Fibroblast of skin of right biceps (primary cell): Measurements from ENCODE around the gene FOXP4.

Source experiments
- DNase-seq: peaks from one replicate; pipeline ENCODE4 v3.0.0-alpha.2; 2013

Gene FOXP4

DNA sequence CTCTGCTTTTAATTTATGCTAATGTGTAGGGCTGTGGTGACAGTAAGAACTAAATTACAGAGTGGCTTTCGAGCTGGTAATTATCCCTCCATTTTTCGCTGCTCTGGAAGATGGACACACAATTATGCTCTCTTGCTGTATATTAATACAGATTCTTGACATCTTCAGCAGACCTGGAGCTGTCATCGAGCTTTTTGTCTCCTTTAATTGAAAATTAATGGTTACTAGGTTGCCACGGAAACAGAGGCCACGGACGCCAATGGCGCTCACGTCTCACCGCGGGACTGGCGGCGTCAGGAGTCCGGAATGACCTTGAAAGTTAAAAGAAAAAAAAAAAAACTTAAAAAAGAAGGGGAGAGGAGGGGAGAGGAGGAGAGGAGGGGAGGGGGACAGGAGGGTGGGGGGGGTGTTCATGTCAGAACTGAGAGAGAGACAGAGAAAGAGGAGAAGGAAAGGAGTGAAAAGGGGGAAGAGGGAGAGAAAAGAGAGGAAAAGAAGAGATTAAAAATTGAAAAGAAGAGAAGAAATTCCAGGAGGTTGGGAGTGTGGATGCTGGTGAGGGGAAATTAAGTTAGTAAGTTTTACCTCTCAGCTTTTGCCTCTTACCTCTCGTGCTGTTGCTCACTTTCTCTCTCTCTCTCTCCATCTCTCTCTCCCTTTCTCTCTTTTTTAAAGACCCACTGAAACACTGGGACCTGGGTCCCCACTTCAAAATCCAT is 22.1 kb upstream of the FOXP4 start:
- DNase-seq, result no peak

GRCh38 chr6:41524634-41525011 is 21.6 kb upstream of the FOXP4 start:
- no peak for DNase-seq

GRCh38 chr6:41527721-41528408 is 18.3 kb upstream of the FOXP4 start:
- peak; percentile 33 for DNase-seq

DNA sequence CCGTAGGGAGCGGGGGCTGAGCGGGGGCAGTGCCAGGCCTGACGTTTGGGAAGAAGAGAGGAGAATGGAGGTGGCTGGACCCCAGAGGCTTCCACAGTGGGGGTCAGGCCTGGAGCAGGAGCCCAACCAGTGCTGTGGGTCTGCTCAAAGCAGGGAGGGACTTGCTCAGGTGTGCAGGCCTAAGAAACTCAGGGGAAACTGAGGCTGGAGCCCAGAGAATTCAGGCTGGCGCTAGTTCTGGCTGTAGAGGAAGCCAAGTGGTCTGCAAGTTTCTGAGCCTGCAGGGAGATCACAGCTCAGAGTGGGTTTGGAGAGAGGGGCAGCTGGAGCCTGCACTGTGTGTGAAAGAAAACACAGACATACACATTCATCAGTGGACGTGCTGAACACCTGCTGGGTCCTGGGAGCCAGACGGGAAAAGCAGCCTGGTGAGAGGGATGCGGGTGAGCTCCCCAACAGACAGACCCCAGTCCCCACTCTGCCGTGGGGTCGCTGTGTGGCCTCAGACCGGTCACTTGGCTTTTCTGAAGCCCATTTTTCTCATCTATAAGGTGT is 17.7 kb upstream of the FOXP4 start:
- no peak for DNase-seq

DNA sequence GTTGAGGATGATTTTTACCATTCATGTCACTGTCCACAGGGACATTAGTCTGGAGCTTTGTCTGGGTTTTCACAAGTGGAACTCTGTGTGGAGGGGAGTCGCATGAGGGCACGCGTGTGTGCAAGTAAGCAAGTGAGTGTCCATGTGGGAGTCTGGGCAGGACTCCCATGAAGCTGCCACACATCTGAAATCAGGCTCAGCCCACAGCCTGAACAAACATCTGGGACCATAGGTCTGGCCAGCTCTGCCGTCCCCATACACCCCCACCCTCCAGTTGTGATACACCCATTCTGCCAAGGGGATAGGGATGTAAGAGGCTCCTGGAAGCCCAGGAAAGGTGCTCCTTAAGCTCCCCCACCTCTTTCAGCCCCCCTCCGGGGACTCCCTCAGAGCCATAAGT is 17.1 kb upstream of the FOXP4 start:
- no peak for DNase-seq

DNA sequence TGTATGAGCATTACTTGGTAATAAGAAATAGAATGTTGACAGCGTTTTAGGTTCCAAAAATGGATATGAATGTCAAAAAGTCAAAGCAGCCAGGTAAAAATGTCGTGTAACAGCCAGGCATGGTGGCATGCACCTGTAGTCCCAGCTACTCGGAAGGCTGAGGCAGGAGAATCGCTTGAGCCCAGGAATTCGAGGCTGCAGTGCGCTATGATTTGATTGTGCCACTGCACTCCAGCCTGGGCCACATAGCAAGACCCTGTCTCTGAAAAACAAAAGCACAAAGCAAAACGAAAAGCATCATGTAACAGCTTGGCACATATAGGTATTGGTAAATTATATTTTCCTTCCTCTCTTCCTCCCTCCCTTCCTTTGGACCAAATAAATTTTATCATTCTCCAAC is 16.2 kb upstream of the FOXP4 start:
- DNase-seq, result no peak

DNA sequence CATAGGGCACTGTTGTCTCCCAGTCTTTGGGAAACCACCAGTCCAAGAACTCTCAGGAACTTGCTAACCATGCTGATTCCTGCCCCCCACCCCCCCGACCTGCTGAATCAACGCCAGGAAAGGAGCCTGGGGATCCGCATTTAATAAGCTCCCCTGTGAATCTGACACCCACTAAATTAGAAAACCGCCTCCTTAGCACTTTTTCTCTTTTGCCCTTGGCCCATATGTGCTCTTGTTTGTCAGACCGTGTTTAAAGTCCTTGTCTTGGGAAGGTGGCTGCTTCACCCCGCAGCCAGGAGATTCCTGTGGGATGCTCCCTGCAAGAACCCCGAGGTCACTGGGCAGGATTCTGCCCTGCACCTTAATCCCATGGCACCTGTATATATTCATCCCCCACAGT is 15.7 kb upstream of the FOXP4 start:
- no peak for DNase-seq

DNA sequence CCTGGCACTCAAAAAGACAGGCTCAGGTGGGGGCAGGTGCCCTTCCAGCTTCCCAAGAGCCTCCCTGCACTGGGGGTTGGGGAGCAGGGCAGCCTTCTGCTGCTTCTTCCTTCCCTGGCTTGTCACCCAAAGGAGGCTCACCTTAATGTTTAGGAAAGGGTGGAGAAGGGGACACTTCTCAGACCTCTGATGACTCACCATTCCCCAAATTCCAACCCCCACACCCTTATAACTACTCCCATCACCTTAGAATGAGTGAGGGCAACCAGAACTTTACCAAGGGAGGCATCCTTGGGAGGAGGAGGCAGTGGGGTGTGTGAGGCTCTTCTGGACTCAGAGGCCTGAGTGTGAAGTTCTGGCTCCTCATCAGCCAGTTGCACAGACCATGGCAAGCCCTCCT is 15.2 kb upstream of the FOXP4 start:
- no peak for DNase-seq

GRCh38 chr6:41531591-41532582 is 14.3 kb upstream of the FOXP4 start:
- peak; percentile 80 for DNase-seq

DNA sequence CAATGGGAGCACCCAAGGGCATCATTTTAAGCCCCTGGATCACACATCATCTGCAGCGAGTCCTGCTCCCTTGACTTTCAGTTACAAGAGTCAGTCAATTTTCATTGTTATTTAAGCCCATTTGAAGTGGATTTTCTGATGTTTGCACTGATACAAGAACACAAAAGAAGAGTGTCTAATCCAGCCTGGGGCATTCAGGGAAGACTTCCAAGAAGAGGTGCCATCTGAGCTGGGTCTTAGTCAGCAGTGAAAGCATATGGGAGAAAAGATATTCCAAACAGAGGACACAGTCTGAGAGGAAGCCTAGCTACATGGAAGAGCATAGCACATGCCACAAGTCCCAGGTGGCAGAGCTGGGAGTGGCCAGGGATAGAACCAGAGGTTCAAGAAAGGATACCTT is 10.4 kb upstream of the FOXP4 start:
- DNase-seq, result no peak

GRCh38 chr6:41536795-41537758 is 9.1 kb upstream of the FOXP4 start:
- DNase-seq, result no peak

- no peak for DNase-seq
Measured at GRCh38 chr6:41538556-41539182, 7.5 kb upstream of the FOXP4 start.

DNA sequence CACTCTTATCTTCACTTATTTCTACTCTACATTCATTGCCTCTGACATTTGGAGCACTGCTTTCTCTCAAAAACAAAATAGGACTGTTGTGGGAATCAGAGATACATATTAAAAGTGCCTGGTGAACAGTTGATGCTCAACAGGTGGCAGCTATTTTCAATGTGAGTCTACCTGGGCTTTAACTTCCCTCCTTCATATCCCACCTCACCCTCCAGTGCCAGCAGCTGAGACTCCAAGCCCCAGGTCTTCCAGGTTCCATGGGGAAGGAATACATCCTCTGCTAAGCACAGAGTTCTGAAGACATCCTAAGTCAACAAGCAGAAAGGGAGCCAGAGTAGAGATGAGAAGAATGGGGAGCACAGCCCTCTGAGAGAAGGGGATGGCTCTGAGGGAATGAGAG is 7.0 kb upstream of the FOXP4 start:
- DNase-seq, result no peak

- DNase-seq, result no peak
Measured at GRCh38 chr6:41541364-41541763, 4.8 kb upstream of the FOXP4 start.

DNA sequence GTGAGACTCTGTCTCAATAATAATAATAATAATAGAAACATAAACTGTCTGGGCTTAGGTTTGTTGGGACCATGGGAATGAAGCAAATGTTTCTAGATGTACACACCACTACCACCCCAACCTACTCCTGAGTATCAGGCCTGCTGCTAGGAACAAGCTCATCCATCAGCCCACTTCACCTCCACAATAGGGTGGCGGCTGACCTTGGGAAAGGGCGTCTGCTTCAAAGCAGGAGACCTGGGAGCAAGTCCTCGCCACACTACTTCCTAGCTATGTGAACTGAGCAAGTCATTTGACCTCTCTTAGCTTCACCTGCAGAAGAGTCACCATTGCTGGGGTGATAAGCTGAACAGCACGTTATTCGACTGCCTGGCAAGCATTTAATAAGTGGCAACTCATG is 3.1 kb upstream of the FOXP4 start:
- DNase-seq, result no peak

DNA sequence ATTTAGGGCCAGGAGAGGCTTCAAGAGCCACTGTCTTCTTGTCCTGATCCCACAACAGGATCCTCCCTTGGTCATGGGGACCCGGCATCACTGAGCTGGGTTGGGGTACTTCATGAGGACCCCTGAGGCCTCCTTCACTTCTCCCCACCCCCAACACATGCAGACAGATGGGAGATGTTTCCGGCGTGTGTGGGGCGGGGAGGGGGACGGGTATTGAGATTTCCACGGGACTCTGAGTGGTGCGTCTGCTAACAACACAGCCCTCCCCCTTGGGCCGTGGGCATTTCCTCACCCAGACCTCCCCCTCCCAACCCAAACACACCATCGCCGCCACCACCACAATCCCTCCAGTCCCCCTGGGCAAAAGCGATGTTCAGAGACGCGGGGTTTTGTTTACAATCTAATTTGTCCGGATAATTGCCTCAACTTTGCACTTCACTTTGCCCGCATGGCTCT is 906 bp upstream of the FOXP4 start:
- no peak for DNase-seq

- peak; percentile 59 for DNase-seq
Measured at GRCh38 chr6:41546475-41546865, 289 bp downstream of the FOXP4 start.

DNA sequence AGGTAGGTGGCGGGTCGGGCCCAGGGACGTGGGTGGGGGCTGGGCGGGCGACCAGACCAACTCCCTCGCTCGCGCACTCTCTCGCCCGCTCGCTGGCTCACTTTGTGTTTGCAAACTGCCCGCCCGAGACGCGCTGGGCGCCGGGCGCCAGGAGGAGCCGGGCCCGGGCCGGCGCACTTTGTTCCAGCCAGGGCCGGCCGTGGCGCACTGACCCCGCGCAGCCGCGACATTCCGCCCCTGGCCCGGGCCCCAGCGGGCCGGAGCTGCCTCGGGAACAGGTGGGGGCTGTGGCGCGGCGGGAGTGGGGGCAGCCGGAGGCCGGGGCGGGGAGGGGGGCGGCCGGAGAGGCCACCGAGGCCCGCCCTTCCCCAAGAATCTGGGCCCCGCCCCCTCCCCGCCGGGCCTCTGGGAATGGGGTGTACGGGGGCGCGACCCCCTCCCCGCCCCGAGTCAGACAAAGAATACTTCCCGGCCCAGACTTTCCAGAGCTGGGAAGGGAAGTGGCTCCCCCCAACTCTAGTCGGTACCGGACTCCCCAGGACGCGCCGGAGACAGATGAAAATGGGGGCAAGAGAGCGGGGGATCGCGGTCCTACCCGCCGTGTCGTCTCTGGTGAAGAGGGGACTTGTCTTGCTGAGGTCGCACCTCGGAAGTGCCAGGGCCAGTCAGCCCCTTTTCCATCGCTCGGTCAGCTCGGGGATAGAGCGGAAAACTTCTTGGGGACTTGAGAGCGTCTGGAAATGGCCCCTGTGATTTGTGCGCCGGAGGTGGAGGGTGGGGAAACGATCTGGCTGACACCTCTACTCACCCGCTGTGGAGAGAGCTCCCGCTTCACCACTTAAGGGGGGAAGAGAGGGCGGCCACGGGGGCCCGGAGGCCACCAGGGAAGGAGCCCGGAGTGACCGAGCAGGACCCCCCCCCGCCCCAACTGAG is 951 bp downstream of the FOXP4 start:
- peak; percentile 35 for DNase-seq

DNA sequence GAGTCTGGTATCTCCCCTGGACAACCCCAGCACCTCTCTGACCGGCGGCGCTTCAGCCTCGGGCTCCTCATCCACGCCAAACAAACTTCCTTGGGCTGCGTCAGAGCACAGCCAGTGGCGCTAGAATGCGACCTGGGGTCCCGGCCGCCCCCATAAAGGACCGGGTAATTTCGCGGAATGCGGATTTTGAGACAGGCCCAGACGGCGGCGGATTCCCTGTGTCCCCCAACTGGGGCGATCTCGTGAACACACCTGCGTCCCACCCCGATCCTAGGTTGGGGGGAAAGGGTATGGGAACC is 1.6 kb downstream of the FOXP4 start:
- no peak for DNase-seq

DNA sequence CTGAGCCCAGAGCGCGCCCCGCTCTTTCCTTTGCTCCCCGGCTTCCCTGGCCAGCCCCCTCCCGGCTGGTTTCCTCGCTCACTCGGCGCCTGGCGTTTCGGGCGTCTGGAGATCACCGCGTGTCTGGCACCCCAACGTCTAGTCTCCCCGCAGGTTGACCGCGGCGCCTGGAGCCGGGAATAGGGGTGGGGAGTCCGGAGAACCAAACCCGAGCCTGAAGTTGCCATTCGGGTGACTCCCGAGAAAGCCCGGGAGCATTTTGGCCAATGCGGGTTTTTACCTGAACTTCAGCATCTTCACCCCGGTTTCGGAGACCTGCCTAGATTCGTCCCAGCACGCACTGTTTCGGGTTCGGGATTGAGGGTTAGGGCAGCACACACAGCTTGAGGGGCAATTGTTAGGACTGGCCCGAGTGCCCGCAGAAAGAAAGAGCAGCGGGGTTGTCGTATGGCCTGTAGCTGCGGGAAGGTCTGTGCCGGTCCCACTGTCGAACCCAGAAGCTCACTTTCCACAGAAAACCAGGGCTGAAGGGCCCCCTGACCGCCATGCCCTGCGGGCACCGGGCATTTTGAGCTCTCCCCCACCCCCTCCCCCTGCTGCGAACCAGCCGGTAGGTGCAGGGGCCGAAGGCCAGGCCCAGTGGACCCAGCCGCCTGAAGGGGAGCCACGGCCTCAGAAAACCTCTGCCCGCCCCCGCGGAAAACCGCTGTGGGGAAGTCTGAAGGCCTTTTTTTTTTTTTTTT is 2.1 kb downstream of the FOXP4 start:
- DNase-seq, result no peak
